Esophagus (tissue), 2 donors: ENCODE data around the gene TMEM200B. TPM values are rescaled to one million over a fixed set of nuclear protein-coding genes. Genes with fewer than 3 reads are reported as not detected.
A peak's percentile ranks its signal among the peaks of the same experiment; 100 is the strongest.

Experiments
- H3K27ac ChIP-seq, 2 donors: one replicate each; pipeline ENCODE4 v1.5.1; 2013; ENCODE audit warnings: low read depth in 2 of 2, mild to moderate bottlenecking in 2 of 2, inconsistent platforms in 1 of 2, low read length in 1 of 2, moderate library complexity in 1 of 2
- H3K27me3 ChIP-seq, 2 donors: one replicate each; pipeline ENCODE4 v1.6.1; 2013; ENCODE audit warnings: low read length in 2 of 2, control low read depth in 1 of 2, mild to moderate bottlenecking in 1 of 2; ENCODE audit not compliant: insufficient read depth in 2 of 2, control insufficient read depth in 1 of 2
- H3K36me3 ChIP-seq, 2 donors: one replicate each; pipeline ENCODE4 v1.6.1; 2013; ENCODE audit warnings: low read length in 1 of 2; ENCODE audit not compliant: control insufficient read depth in 2 of 2, insufficient read depth in 2 of 2
- H3K4me1 ChIP-seq, 2 donors: one replicate each; pipeline ENCODE4 v1.6.1; 2013; ENCODE audit warnings: low read length in 1 of 2; ENCODE audit not compliant: control insufficient read depth in 2 of 2, insufficient read depth in 2 of 2
- H3K4me3 ChIP-seq, 2 donors: one replicate each; pipeline ENCODE4 v1.5.1; 2013; ENCODE audit warnings: low read length in 2 of 2, mild to moderate bottlenecking in 2 of 2, low read depth in 1 of 2, moderate library complexity in 1 of 2
- H3K9me3 ChIP-seq, 2 donors: one replicate each; pipeline ENCODE4 v1.6.1; 2013; ENCODE audit warnings: mild to moderate bottlenecking in 2 of 2, low read depth in 1 of 2, low read length in 1 of 2, moderate library complexity in 1 of 2; ENCODE audit not compliant: control insufficient read depth in 2 of 2, insufficient read depth in 1 of 2
- WGBS, 2 donors: extraction: QIAGEN DNeasy Blood & Tissue Kit; methylation state at CpG; one replicate each; pipeline ENCODE4 v1.1.7; 2013; 5-methylcytosine and 5-hydroxymethylcytosine counted together
- polyA plus RNA-seq, 2 donors: library from polyadenylated mRNA; stranded (reverse); fragments of 200-250 nt; gene quantifications; one replicate each; pipeline ENCODE4 v1.2.3, GENCODE V29; 2013
- donor health status: healthy with polysubstance abuse.
- donor health status: Bipolar disorder and iron deficiency.

TMEM200B gene
- 1 to 10 TPM; 2.1 to 3.9 TPM for polyA plus RNA-seq

GRCh38 chr1:29123887-29124365, at the start of gene TMEM200B:
Gene TMEM200B (minus strand): TSS chr1:29123903. CDS start chr1:29121828, 2,075 bp downstream.
- H3K4me3 ChIP-seq = peak within 1 kb of the TSS; percentile 48 to 50
- WGBS, 2 donors = 0 to 1% methylated on average over 24 to 46 of the region's 46 CpGs

GRCh38 chr1:29172415-29172939, 48.8 kb upstream of the TMEM200B start:
- Histone ChIP-seq H3K9me3 (no peaks in the 10 kb centered on the region), H3K36me3 (peaks cover 0 to 3% of the 10 kb centered on the region in 2 donors), H3K4me1 (peaks cover 2% of the 10 kb centered on the region in 2 donors), H3K4me3 (no peak overlapping the region), H3K27ac (no peak overlapping the region), H3K27me3 (no peaks in the 10 kb centered on the region)
- 88 to 90% methylated on average over 8 of the region's 8 CpGs for WGBS, 2 donors

More at GRCh38 chr1:29123887-29124365, at the start of gene TMEM200B:
- no peaks in the 10 kb centered on the region for H3K9me3 ChIP-seq
- H3K27ac ChIP-seq = peak within 1 kb of the TSS; percentile 85 to 87
- peaks cover 0 to 14% of the 10 kb centered on the region in 2 donors for H3K4me1 ChIP-seq
- H3K36me3 ChIP-seq = peaks cover 0 to 2% of the 10 kb centered on the region in 2 donors
- peaks cover 0 to 7% of the 10 kb centered on the region in 2 donors for H3K27me3 ChIP-seq

DNA sequence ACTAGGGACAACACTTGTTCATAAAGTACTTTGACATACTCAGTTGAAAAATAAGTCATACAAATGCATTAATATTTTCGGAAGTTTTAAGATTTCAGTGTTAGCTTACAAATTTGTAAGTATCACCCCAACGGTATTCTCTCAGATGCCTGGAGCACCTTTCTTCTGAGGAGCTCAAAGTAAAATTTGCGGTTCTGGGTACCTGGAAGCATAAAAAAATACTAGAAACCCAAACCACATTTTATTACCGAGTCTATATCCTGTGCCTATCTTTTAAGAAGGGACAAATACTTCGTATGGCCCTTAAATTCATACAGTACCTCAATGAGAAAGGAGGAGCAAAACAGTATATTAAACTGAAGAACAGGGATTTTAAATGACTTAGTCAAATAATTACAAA, 47.8 kb upstream of the TMEM200B start:
- H3K27me3 ChIP-seq = no peaks in the 10 kb centered on the region
- no peaks in the 10 kb centered on the region for H3K9me3 ChIP-seq
- H3K36me3 ChIP-seq = peaks cover 3 to 6% of the 10 kb centered on the region in 2 donors
- no peak overlapping the region for H3K27ac ChIP-seq
- H3K4me3 ChIP-seq = no peak overlapping the region
- H3K4me1 ChIP-seq = peaks cover 2% of the 10 kb centered on the region in 2 donors
- 81 to 83% methylated on average over 5 of the region's 5 CpGs for WGBS, 2 donors

DNA sequence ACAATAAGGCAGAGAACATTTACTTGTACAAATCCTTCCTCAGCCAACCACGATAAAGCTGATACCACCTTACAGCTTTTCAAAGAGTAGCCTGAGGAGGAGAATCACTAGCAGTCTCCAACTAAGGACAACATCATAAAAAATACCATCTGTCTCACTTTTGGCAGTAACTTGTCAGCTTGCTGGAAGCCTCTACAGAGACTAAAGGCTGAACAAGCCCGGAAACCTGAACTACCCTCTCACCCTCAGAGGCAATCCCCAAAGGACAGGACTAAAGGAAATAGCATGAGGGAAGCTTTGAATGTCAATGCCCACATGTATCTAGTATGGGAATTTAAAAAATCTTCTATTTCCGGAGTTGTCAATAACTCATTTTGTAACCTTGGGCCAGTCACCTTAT, 47.4 kb upstream of the TMEM200B start:
- H3K4me3 ChIP-seq = no peak overlapping the region
- H3K36me3 ChIP-seq = peaks cover 6 to 8% of the 10 kb centered on the region in 2 donors
- 29 to 30% methylated on average over 3 of the region's 3 CpGs for WGBS, 2 donors
- H3K4me1 ChIP-seq = peaks cover 2% of the 10 kb centered on the region in 2 donors
- H3K27me3 ChIP-seq = no peaks in the 10 kb centered on the region
- H3K27ac ChIP-seq = no peak overlapping the region
- H3K9me3 ChIP-seq = no peaks in the 10 kb centered on the region

- H3K27me3 ChIP-seq = no peaks in the 10 kb centered on the region
- no peaks in the 10 kb centered on the region for H3K9me3 ChIP-seq
- H3K4me1 ChIP-seq = peaks cover 2% of the 10 kb centered on the region in 2 donors
- H3K27ac ChIP-seq = no peak overlapping the region
- H3K4me3 ChIP-seq = no peak overlapping the region
- WGBS, 2 donors = 67 to 77% methylated on average over 3 of the region's 3 CpGs
- H3K36me3 ChIP-seq = peaks cover 6 to 14% of the 10 kb centered on the region in 2 donors
These were observed 46.3 kb upstream of the TMEM200B start for GRCh38 chr1:29169976-29170375.

DNA sequence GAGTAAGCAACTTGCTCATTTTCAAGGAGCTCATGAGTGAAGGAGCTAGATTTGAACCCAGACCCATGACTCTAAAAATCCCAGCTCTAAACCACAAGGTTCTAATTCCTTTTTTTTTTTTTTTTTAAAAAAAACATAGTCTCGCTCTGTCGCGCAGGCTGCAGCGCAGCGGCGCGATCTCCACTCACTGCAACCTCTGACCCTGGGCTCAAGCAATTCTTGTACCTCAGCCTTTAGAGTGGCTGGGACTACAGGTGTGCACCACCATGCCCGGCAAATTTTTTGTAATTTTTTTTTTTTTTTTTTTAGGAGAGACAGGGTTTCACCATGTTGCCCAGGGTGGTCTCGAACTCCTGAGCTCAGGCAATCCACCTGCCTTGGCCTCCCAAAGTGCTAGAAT, 44.2 kb upstream of the TMEM200B start:
- H3K36me3 ChIP-seq = peaks cover 6 to 14% of the 10 kb centered on the region in 2 donors
- H3K27ac ChIP-seq = no peak overlapping the region
- no peaks in the 10 kb centered on the region for H3K9me3 ChIP-seq
- no peaks in the 10 kb centered on the region for H3K27me3 ChIP-seq
- H3K4me1 ChIP-seq = peaks cover 2% of the 10 kb centered on the region in 2 donors
- WGBS, 2 donors = 97 to 99% methylated on average over 9 of the region's 9 CpGs
- H3K4me3 ChIP-seq = no peak overlapping the region

GRCh38 chr1:29166291-29166878, 42.7 kb upstream of the TMEM200B start:
- H3K4me3 ChIP-seq = no peak overlapping the region
- no peaks in the 10 kb centered on the region for H3K9me3 ChIP-seq
- H3K27me3 ChIP-seq = no peaks in the 10 kb centered on the region
- H3K4me1 ChIP-seq = no peaks in the 10 kb centered on the region
- WGBS, 2 donors = 66 to 77% methylated on average over 9 of the region's 9 CpGs
- no peak overlapping the region for H3K27ac ChIP-seq
- H3K36me3 ChIP-seq = peaks cover 6 to 15% of the 10 kb centered on the region in 2 donors

GRCh38 chr1:29164588-29164987, 40.9 kb upstream of the TMEM200B start:
- H3K9me3 ChIP-seq = no peaks in the 10 kb centered on the region
- no peak overlapping the region for H3K4me3 ChIP-seq
- H3K27ac ChIP-seq = no peak overlapping the region
- peaks cover 6 to 19% of the 10 kb centered on the region in 2 donors for H3K36me3 ChIP-seq
- no peaks in the 10 kb centered on the region for H3K27me3 ChIP-seq
- 87 to 89% methylated on average over 4 of the region's 4 CpGs for WGBS, 2 donors
- no peaks in the 10 kb centered on the region for H3K4me1 ChIP-seq

DNA sequence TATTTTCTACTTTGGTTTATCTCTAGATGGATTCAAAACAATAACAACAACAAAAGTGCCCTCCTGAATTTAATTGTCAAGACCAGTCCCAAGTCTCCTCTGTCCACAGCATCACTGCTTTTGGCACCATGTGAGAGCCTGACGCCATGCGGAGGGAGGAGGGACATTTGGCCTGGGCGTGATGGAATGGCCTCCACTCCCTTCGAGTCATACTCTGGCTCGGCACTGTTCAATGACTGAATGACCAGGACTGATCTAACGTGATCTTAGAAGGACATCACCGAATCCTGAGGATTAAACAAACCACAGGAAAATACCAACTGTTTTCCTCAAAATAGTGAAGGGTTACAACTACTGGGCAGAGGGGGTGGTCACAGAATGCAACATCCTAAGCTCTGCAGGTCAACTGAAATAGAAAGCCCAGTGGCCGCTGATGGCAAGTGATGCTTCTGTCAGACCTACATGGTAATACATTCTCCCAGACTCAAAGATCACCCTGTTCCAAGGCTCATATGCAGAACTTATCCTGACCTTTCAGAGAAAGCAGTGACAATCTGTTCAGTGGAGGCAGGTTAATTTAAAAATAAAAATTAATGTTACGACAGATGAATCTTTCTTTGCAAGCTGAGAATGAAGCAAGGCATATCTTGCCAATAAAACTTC, 38.9 kb upstream of the TMEM200B start:
- H3K4me3 ChIP-seq = no peak overlapping the region
- no peaks in the 10 kb centered on the region for H3K4me1 ChIP-seq
- peaks cover 6 to 32% of the 10 kb centered on the region in 2 donors for H3K36me3 ChIP-seq
- H3K9me3 ChIP-seq = no peaks in the 10 kb centered on the region
- 70 to 72% methylated on average over 9 of the region's 9 CpGs for WGBS, 2 donors
- no peaks in the 10 kb centered on the region for H3K27me3 ChIP-seq
- no peak overlapping the region for H3K27ac ChIP-seq
